Jurkat, Clone E6-1 (cell line): ENCODE measurements around the gene CTDSPL.
"Not testable (repeated sequence)": the region's sequence is repeated elsewhere in the genome, so short reads cannot be mapped to it uniquely, and the experiment has no call there.

ENCODE experiments used
- DNase-seq: peaks from one replicate; pipeline ENCODE4 v3.0.0-alpha.2; 2011; ENCODE audit warnings: low read depth, low spot score
- H3K4me3 ChIP-seq: 2 replicates; pipeline ENCODE4 v1.5.1; 2011; ENCODE audit warnings: mild to moderate bottlenecking, low read length, control low read depth, moderate library complexity

Gene CTDSPL

DNA sequence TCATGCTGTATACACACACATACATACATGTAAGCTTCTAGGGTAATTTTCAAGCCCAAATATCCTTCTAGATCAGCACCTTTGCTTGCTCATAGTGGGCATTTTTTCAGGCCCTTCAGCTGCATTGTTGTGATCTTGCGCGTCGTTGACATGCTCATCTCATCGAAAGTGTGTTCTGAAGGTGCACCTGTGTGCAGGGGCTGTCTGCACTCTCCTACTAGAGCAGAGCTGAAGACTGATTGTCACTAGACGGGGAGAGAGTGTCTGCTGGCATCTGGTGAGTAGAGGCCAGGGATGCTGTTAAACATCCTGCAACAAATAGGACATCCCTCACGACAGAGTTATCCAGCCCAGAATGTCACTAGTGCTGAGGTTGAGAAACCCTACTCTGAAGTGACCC, 93.2 kb downstream of the CTDSPL start:
- no peak overlapping the region for H3K4me3 ChIP-seq
- DNase-seq = no peak

DNA sequence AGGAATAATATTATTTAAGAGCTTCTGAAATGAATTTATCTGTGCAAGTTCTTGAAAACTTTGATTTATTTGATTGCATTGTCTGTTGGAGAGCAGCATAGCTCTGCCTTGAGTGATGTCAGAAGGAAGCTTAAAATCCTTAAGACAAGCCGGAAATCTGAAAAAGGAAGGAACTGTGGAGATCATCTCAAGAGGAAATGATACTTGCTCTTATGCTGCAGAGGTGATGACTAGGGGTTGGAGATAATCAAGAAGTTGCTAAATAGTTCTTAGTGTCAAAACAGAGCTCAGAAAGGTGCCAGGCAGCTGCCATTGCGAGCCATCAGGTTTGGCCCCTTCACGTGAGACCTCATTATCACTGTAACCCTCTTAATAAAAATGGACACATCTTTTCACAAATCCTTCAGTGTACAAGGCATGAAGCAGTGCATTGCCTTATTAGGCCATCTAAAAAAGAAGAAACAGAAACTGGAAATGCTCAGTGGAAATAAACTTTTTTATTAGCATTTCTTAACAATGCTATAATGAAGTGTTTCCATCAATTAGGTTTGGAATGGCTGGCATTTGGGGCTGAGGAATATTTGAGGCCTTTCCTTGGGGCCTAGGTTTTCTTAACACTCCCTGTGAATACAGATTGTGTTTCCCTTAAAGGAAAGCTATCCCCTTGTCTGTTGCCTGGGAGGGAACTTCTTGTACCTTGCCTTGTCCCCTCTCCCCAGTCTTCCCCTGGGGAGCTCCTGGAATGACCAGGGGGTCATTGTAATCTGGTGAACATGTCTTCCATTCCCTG, 94.4 kb downstream of the CTDSPL start:
- no peak overlapping the region for H3K4me3 ChIP-seq
- no peak for DNase-seq

DNA sequence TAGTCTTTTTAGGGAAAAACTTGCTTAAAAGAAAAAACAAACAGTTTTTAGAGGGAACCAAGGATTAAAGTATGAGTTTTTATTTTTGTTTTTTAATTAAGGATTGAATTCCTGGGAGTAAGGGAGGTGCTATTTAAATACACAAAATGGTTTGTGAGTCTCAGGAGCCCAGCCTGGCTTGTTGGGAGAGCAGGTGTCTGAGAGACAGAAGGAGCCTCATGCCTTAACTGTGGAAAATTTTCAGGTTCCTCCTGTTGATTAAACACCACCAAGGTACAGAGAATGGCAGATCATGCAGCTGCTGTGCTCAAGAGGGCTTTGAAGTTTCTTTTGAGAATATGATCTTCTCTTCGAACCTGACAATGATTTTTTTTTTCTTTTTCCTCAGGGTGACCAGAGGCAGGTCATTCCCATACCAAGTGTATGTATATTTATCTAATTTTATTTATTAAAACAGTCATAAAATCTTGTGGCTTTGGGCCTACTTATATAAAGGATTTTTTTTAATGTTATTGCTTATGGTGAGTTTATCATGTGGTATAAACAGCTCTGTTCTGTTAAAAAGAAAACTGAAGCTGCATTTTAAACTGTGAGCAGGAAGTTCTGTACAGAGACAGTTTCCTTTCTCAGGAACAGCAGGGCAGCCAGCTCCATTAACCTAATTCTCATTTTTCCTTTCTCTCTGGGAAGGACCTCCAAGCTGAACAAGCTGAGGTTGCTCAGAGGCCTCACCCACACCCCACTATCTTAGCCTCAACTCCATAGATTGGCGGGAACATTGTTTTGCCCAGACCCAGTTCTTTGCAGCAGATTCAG, 95.3 kb downstream of the CTDSPL start:
- DNase-seq = peak; percentile 60

DNA sequence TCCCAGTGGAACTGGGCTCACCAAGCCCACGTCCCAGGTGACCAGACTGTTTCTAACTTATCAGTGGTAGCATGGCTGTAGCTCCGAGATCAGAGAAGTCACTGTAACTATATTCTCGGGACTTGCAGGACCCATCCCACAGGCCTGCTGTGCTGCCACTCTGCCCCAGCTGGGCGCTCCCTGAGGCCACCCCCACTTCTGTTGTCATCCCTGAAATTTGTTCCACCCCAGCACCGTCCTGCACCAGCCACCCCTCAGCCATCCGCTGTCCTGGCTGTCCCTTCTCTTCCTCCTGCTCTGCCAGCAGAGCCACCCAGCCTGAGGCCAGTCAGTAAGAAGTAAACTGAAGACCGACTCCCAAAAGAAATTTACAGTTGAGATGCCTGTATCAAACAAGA, 95.9 kb downstream of the CTDSPL start:
- no peak for DNase-seq
- H3K4me3 ChIP-seq = no peak overlapping the region; the same call in 1 of the 2 replicates

More for the DNA sequence above, 95.3 kb downstream of the CTDSPL start:
- peak overlapping the region; percentile 4; the same call in 1 of the 2 replicates for H3K4me3 ChIP-seq

DNA sequence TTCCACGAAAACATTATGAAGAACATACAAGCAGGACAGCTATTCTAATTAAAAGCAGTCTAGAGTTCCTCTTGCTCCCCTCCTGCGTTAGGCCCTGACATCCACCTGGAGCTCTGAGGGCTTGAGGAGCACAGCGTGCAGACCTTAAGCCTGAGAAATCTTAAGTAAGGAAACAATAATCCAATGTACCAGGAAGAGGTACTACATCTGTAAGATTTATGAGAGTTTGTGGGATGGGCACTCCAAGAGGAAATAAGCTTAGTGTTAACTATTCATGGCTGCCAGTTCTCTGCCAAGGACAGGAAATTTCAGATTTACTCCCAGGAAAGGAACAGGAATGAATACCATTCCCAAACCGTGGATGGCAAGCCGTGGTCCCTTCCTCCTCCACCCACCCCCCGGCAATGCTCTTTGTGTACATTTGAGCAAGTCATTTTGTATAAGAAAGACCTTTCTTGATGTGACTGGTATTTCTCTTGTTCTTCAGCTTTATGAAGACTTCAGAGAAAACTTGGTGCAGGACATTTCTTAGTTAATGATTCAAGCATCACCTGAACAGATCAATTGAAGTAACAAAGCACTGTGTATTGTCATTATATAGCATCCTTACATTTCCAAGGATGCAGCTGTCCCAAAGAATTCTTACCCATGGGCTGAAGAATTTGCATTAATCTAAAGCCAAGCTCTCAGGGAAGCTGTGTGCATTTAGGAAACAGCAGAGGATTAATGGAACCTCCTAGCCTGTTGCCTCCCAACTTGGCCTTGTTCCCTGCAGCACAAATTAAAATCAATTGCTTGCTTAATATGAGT, 100.1 kb downstream of the CTDSPL start:
- DNase-seq = no peak
- H3K4me3 ChIP-seq = no peak overlapping the region

DNA sequence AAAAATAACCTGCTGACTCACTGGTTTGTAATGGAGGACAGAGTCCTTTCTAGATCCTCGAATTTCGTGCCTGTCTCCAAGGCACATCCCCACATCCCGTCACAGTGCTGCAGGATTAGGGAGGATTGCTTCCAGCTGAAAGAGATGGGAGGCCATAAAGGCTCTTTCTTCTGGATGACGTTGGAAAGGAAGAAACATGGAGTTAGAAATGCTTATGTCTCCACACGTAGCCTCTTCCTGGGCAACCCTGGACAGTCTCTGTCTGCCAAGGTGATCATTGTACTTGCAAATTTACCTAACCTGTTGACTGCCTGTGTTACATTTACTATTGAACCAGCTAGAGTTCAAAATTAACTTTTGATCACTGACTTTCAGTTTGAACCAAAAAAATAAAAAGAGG, 101.3 kb downstream of the CTDSPL start:
- no peak overlapping the region for H3K4me3 ChIP-seq
- no peak for DNase-seq

DNA sequence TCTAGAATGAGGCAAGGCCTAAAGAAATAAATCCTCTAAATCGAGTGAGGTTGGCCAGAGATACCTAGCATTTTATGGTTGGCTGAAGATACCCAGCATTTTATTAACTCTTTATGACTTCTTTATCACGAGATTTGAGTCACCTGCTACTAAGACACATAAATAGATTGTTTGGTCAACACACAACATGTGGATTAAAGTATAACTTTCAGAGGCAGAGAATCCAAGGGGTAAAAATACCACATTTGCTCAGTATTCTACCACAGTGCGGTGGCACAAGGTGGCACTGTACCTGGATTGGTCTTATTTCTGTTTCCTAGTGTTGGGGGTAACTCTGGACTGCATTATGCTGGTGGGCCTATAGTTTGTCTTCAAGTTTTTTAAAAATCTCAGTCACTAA, 102.0 kb downstream of the CTDSPL start:
- no peak for DNase-seq
- H3K4me3 ChIP-seq = no peak overlapping the region

DNA sequence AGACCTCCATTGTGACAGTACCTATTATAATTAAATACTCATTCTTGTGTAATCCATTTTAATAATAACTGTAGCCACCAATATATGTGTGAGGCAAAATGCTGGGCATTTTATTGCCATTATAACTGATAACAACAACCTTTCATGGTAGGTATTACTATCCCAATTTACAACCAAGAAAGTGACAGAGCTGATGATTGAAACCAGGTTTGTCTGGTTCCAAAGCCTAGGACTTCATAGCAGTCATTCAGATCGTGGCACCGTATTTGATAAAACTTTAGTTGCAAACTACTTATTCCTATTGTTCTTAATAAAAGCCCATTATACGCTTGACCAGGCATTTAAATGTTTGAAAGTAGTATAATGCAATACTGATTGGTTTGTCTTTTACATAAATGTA, 102.5 kb downstream of the CTDSPL start:
- DNase-seq = no peak
- H3K4me3 ChIP-seq = no peak overlapping the region

DNA sequence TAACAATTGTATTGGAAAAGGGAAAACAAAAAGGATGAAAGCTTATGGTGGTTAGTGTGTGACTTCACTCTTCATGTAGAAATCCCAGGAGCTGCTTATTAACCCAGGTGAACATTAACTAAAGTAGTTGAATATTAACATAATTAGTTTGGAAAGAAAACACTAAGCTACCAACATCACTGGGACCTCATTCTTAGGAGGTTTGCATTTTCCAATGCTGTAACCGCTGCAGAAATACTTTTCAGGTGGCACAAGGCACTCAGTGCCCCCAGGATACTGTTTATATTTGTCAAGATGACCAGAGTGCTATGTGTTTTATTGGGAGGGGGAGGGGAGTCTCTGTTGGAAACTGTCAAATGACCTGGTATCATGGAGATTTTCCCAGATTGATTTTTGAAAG, 103.0 kb downstream of the CTDSPL start:
- H3K4me3 ChIP-seq = no peak overlapping the region
- no peak for DNase-seq

DNA sequence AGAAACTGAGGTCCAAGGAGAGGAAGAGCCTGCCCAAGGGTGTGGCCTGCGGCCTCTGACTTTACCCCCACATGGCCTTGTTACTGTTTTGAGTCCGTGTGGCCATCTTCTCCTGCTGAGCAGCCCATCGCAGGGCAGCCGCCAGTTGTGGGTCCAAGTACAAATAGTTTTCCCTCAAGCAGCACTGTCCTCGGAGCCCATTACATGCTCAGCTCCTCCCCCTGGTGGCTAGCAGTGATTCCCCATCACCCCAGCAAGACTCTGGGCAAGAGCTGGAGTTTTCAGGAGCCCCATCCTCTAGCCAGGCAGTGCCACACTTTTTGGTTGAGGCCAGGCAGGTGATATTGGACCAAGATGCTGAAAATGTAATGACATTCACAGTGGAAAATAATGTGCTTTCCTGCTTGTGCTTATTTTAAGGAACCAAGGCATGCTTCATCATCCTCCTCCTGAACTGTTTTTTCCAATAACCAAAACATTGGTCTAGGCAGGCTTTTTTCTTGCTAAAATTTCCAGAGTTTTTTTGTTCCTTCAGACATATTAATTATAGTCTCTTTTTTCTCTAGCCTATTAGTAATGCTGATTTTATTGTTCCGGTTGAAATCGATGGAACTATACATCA, 105.7 kb downstream of the CTDSPL start:
- DNase-seq = peak; percentile 51
- no peak overlapping the region for H3K4me3 ChIP-seq

DNA sequence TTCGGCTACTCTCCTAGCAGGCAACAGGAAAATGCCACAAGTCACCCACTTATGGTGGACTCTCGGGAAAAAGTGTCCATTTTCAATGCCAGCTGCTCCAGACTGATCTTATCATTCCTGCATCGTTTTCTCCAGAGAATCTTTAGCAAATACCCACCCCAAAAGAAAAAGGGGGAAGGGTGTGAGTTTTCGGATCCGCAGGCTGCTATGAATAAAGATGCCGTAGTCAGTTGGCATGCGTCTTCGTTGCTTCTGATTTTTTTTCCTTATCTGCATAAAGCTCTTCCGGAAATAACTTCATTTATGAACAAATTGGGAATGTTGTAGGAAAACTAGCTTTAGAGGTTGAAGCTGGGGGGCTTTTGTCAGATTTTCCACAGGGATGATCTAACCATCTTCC, 106.5 kb downstream of the CTDSPL start:
- H3K4me3 ChIP-seq = no peak overlapping the region
- DNase-seq = no peak

DNA sequence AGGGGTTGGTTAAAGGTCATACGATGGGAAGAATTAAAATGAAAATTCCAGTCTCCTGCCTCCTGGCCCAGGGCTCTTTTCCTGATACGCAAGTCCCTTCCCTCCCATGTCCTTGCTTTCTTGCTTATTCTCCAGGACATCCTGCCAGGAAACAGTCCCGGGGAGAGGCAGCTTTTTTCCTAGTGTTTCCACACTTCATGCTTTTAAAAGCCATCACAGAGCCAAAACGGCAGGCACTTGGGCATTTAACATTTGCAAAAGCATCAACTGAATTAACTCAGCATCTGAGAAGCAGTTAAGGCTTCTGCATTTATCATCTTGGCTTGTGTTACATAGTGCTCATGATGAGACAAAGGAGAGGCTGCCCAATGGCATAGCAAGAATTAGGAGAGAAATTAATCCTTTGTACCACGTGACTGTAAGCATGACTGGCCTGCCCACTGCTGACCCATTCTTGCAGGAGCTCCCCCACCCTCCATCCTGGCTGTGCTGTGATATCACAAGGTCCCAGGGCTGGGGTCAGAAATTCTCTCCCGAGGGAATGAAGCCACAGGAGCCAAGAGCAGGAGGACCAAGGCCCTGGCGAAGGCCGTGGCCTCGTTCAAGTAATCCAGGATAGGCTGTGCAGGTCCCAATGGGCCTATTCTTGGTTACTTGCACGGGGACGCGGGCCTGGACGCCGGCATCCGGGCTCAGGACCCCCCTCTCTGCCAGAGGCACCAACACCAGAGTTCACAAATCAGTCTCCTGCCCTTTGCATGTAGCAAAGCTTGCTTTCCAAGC, 107.3 kb downstream of the CTDSPL start:
- DNase-seq = no peak
- no peak overlapping the region for H3K4me3 ChIP-seq

DNA sequence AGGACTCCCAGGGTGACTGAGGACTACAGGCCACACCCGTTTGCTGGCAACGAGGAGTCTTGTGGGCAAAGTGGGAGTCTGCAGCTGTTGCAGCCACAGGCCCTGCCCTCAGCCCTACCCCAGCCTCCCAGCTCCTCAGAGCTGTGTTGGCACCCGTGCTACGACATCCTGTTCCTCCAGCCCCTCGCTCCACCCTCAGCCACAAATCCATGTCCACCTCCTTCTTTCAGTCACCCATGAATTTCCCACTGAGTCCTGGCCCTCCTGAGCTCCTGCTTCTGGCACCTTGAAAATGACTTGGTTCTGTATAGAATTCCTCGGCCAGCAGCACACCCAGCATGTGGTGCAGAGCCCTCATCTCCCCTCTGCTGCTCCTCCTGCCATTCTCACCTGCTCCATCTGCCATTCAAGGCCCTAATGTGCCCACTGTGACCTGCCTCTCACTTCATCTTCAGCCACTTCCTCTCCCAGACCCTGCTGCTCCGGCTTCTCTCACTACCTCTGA, 108.0 kb downstream of the CTDSPL start:
- peak; percentile 35 for DNase-seq
- no peak overlapping the region for H3K4me3 ChIP-seq

DNA sequence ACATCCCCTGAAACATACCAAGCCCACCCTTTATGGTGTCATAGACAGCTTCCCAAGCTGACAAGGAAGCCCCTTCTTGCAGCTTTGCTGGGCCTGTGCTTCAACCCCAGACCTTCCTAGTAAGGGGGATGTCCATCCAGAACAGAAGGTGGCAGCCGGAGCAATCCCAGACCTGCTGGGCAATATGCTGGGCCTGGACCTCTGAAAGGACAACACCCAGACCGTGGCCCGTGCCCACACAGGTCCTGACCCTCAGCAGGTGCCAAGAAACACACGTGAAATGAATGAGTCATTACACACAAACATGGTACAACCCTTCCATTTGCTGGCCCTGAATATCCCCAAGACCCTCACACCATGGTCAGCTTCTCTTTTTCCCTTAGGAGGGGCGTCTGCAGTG, 109.1 kb downstream of the CTDSPL start:
- DNase-seq = no peak
- no peak overlapping the region for H3K4me3 ChIP-seq

DNA sequence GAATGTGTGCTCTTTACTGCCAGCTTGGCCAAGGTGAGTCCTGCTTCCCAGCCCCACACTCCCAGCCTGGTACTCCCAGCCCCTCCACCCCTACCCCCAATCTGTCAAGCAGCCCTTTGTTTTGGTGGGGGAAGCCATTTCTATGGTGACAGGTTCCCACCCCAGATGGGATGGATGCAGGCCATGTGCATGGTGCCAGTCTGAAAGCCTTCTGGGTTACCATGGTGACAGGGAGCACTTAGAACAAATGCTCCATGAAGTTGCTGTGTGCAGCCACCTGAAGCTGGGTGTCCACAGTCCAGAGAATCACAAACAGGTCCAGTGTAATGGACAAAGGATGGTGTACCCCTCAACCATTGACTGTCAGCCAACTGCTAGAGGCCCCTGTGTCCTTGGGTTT, 109.8 kb downstream of the CTDSPL start:
- DNase-seq = no peak
- H3K4me3 ChIP-seq = no peak overlapping the region

DNA sequence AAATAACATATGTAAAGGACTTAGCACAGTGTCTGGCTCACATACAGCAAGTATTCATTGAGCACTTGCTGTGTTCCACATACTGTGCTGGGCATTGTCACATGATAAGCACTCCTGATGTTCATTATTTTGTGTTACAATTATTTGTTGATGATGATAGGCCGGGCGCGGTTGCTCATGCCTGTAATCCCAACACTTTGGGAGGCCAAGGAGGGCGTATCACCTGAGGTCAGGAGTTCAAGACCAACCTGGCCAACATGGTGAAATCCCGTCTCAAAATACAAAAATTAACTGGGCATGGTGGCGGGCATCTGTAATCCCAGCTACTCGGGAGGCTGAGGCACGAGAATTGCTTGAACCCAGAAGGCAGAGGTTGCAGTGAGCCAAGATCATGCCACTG, 110.4 kb downstream of the CTDSPL start:
- not testable (repeated sequence) for DNase-seq, H3K4me3 ChIP-seq

DNA sequence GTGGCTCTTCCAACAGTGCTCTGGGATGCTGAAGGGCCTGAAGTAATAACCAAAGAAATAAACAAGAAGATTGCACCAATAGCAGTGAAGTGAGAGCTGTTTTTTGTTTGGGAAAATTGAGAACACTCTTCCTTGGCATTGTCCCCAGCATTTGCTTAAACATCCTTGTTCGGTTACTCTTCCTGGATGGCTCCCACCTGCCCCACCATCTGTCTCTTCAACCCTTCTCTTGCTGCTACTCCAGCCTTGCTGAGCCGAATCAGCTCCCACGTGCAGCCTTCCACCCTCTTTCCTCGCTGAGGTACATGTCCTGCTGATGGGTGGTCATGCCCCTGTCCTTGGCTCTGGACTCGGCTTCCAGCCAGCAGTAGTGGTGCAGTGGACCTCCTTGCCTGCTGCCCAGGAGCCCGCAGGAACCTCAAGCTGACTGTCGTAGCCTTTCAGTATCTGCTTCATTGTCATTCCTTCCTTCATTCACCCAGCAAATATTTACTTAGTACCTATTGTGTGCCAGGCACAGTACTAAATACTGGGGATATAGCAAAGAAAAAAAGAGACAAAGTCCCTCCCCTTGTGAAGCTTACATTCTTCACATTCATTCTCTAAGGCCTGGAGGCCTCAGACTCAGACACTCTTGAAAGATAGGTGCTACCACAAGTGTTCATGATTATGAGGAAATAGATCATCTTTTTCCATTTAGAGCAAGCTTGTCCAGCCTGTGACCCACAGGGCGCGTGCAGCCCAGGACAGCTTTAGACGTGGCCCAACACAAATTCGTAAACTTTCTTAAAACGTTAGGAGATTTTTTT, 111.8 kb downstream of the CTDSPL start:
- DNase-seq = no peak
- no peak overlapping the region for H3K4me3 ChIP-seq
